DND-41 (cell line): Measurements from ENCODE around the gene KAT5.

Experiments used
- ATAC-seq: fragments of 200-7000 bp; cut with Tn5 transposase; 3 replicates; pipeline ENCODE4 v1.9.1; 2021; ENCODE audit warnings: low read depth; ENCODE audit not compliant: insufficient read depth
- DNase-seq: peaks from one replicate; pipeline ENCODE4 v3.0.0-alpha.2; 2020
- H2AFZ ChIP-seq: 2 replicates; pipeline ENCODE4 v1.6.0; 2012; ENCODE audit warnings: low read depth, low read length
- H3K27ac ChIP-seq: 2 replicates; pipeline ENCODE4 v1.5.1; 2012; ENCODE audit warnings: low read length, inconsistent platforms
- H3K27me3 ChIP-seq: fragments of 200-600 bp; sonication (generic); 2 replicates; pipeline ENCODE4 v1.6.0; 2012; ENCODE audit warnings: low read length, mild to moderate bottlenecking, inconsistent platforms; ENCODE audit not compliant: insufficient read depth, poor library complexity
- H3K36me3 ChIP-seq: 2 replicates; pipeline ENCODE4 v1.5.1; 2012; ENCODE audit warnings: low read length, inconsistent platforms; ENCODE audit not compliant: insufficient read depth
- H3K4me1 ChIP-seq: 2 replicates; pipeline ENCODE4 v1.5.1; 2012; ENCODE audit warnings: mild to moderate bottlenecking, low read length; ENCODE audit not compliant: insufficient read depth
- H3K4me2 ChIP-seq: 2 replicates; pipeline ENCODE4 v1.6.0; 2012; ENCODE audit warnings: mild to moderate bottlenecking, moderate library complexity, low read length, inconsistent platforms; ENCODE audit not compliant: insufficient read depth
- H3K4me3 ChIP-seq, 2 experiments: fragments of 200-600 bp in 1 of 2; shearing (Covaris generic) in 1 of 2; 2 replicates each; pipeline ENCODE4 v1.5.1; 2012 to 2016; ENCODE audit warnings: inconsistent platforms in 2 of 2, low read length in 2 of 2, mild to moderate bottlenecking in 2 of 2, low read depth in 1 of 2, moderate library complexity in 1 of 2
- H3K79me2 ChIP-seq: 2 replicates; pipeline ENCODE4 v1.6.0; 2012; ENCODE audit warnings: low read length, inconsistent platforms; ENCODE audit not compliant: insufficient read depth
- H3K9ac ChIP-seq: 2 replicates; pipeline ENCODE4 v1.6.0; 2012; ENCODE audit warnings: low read depth, mild to moderate bottlenecking, inconsistent platforms, low read length, moderate library complexity
- H3K9me3 ChIP-seq: 2 replicates; pipeline ENCODE4 v1.5.1; 2012; ENCODE audit warnings: low read length, moderate library complexity, mild to moderate bottlenecking, inconsistent platforms; ENCODE audit not compliant: insufficient read depth, severe bottlenecking
- H4K20me1 ChIP-seq: 2 replicates; pipeline ENCODE4 v1.6.0; 2012; ENCODE audit warnings: low read length; ENCODE audit not compliant: insufficient read depth
- EZH2 ChIP-seq: IDR thresholded peaks from 3 replicates; pipeline ENCODE4 v1.6.1; 2012; ENCODE audit warnings: borderline replicate concordance, low read depth, mild to moderate bottlenecking, moderate library complexity, low read length, inconsistent platforms; ENCODE audit not compliant: severe bottlenecking
- TF ChIP-seq, protein P1 (sequence below): IDR thresholded peaks from 2 replicates; pipeline ENCODE4 v1.5.1; 2012; ENCODE audit warnings: borderline replicate concordance, low read length, moderate library complexity, mild to moderate bottlenecking; ENCODE audit not compliant: poor library complexity, severe bottlenecking; ENCODE audit errors: extremely low read depth

The KAT5 gene

DNA sequence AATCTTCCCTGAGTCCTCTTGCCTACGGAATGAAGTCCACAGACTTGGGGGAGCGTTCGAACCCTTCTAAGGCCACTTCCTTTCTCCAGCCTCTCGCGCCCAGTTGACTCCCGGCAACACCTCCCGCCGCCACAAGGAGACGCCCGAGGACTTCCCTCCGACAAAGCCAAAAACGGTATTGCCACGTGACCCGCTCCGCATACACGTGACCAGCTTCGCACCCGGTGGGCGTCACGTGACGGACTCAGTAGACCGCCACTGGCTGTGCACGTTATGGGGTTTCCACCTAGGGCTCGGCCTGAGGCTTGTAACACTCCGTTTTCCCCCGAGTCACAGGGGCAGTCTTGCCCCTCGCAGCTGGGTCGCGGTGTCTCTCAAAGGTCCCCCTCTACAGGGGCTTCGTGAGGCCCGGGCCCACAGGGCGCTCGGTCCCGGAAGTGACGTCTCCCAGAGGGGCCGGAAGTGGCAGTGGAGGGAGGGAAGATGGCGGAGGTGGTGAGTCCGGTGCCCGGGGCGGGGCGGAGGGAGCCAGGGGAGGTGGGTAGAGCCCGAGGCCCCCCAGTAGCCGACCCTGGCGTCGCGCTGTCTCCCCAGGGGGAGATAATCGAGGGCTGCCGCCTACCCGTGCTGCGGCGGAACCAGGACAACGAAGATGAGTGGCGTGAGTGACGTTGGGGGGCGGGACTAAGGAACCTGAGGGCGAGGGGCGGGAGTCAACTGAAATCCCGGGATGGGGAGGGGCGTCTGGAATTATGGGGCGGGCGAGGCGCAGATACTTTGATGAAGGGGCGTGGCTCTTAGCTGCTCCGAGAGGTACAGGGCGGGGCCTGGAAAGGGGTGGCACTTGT is at the start of gene KAT5:
Gene KAT5 (plus strand): TSS at position 468 of the 848 bp plus-strand sequence. CDS start 16 bp downstream, at position 484.
- H3K9ac ChIP-seq, result peak within 1 kb of the TSS; percentile 73
- peak within 1 kb of the TSS; percentile 99 for H3K4me2 ChIP-seq
- peak within 1 kb of the TSS; percentile 85 for H2AFZ ChIP-seq
- H3K79me2 ChIP-seq, result peaks cover 35% of the 10 kb centered on the region
- no peaks in the 10 kb centered on the region for H3K9me3 ChIP-seq
- H3K4me3 ChIP-seq, result peak within 1 kb of the TSS; percentile 47 to 60
- peak; percentile 83 for ATAC-seq
- H3K27ac ChIP-seq, result peak within 1 kb of the TSS; percentile 92
- DNase-seq, result peak; percentile 98
- H3K27me3 ChIP-seq, result no peaks in the 10 kb centered on the region
- TF ChIP-seq, protein P1, sequence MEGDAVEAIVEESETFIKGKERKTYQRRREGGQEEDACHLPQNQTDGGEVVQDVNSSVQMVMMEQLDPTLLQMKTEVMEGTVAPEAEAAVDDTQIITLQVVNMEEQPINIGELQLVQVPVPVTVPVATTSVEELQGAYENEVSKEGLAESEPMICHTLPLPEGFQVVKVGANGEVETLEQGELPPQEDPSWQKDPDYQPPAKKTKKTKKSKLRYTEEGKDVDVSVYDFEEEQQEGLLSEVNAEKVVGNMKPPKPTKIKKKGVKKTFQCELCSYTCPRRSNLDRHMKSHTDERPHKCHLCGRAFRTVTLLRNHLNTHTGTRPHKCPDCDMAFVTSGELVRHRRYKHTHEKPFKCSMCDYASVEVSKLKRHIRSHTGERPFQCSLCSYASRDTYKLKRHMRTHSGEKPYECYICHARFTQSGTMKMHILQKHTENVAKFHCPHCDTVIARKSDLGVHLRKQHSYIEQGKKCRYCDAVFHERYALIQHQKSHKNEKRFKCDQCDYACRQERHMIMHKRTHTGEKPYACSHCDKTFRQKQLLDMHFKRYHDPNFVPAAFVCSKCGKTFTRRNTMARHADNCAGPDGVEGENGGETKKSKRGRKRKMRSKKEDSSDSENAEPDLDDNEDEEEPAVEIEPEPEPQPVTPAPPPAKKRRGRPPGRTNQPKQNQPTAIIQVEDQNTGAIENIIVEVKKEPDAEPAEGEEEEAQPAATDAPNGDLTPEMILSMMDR, result peak; percentile 98
- TF ChIP-seq EZH2, result no peak
- peaks cover 18% of the 10 kb centered on the region for H4K20me1 ChIP-seq
- peaks cover 42% of the 10 kb centered on the region for H3K36me3 ChIP-seq
- H3K4me1 ChIP-seq, result peaks cover 48% of the 10 kb centered on the region

DNA sequence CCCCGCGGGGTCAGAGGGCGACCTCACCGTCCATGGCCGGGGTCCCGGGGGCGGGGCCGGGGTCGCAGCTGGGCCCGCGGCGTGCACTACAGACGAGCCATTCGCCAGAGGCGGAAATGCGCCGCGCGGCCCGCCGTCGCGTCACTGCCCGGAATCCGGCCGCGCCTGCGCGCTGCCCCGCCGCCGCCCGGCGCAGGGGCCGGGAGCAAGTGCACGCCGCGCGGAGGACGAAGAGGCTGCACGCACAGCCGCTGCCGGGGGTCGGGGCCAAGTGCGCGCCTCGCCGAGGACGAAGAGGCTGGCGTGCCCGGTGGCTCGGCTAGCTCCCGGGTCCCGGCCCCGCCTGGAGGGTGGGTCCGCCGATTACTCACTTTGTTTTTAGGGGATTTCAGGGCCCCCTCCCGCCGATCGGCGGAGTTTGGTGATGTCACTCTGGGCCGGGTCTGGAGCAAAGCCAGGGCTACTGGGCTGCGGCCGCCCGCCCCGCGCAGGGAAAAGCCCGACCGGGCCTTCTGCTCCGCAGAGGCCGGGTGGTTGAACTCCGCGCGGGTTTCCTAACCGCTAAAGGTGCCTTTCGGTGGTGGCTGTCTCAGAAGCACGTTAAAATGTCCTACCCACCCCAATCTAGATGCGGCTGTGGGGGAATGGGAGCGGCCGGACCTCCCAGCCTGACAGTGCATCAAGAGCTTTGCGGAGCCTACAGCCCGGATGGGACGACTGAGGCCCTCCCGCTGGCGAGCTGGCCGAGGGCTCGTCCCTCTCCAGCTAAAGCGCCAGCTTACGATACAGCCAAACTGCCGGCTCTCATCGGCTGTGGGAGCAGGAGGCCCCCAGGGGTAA is 49.0 kb upstream of the KAT5 start, which contains the start of gene RELA:
Gene RELA (minus strand): TSS at position 118 of the 840 bp plus-strand sequence. CDS start 84 bp downstream, at position 34.
- DNase-seq, result peak; percentile 89
- peak within 1 kb of the TSS; percentile 77 for H2AFZ ChIP-seq

DNA sequence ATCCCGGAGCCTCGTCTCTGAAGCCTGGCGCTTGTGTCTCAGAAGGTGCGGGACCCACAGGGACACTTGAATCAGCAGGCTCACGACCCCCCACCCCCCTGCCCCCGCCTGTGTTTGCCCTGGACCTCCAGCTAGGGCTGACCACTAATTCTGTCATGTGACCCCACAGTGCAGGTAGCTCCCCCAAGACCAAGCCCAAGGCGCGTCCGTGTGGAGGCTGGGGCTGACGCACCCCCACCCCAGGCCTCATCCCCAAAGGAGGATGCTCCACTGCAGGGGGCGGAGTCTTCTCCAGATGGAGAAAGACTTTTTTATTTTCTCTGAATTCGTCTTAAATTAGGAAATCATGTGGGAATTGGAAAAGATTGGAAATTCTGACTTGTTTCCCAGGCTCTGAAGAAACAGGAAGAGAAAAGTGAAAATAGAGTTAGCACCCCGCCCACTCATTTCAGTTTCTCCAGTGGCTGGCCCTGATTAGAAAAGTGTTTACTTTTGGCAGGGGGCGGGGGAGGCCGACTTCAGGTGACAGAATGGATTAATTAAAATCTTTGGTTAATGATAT is 48.3 kb upstream of the KAT5 start:
- peaks cover 33% of the 10 kb centered on the region for H3K4me1 ChIP-seq
- H3K9me3 ChIP-seq, result no peaks in the 10 kb centered on the region
- H3K27me3 ChIP-seq, result no peaks in the 10 kb centered on the region
- H2AFZ ChIP-seq, result peak overlapping the region; percentile 77
- H3K4me2 ChIP-seq, result peak overlapping the region; percentile 98
- H3K27ac ChIP-seq, result peak overlapping the region; percentile 76
- peaks cover 29% of the 10 kb centered on the region for H3K36me3 ChIP-seq
- H3K79me2 ChIP-seq, result peaks cover 50% of the 10 kb centered on the region
- DNase-seq (peak; percentile 51), ATAC-seq (peak; percentile 41)
- TF ChIP-seq EZH2, result no peak
- TF ChIP-seq, protein P1, result no peak
- peak overlapping the region; percentile 83 for H3K9ac ChIP-seq
- peaks cover 28% of the 10 kb centered on the region for H4K20me1 ChIP-seq
- peak overlapping the region; percentile 51 to 77 for H3K4me3 ChIP-seq

More for the DNA sequence above, 49.0 kb upstream of the KAT5 start, which contains the start of gene RELA:
- peak; percentile 90 for ATAC-seq
- H3K4me3 ChIP-seq, result peak within 1 kb of the TSS; percentile 60 to 77
- peaks cover 35% of the 10 kb centered on the region for H4K20me1 ChIP-seq
- peaks cover 53% of the 10 kb centered on the region for H3K79me2 ChIP-seq
- H3K27me3 ChIP-seq, result no peaks in the 10 kb centered on the region
- peak within 1 kb of the TSS; percentile 98 for H3K4me2 ChIP-seq
- peak within 1 kb of the TSS; percentile 83 for H3K9ac ChIP-seq
- TF ChIP-seq EZH2, result no peak
- peaks cover 36% of the 10 kb centered on the region for H3K36me3 ChIP-seq
- no peaks in the 10 kb centered on the region for H3K9me3 ChIP-seq
- H3K4me1 ChIP-seq, result peaks cover 33% of the 10 kb centered on the region
- H3K27ac ChIP-seq, result peak within 1 kb of the TSS; percentile 76
